ENCODE data around the gene CYLD.
A peak's percentile ranks its signal among the peaks of the same experiment; 100 is the strongest.

The CYLD gene

GRCh38 chr16:50745940-50746339 is 4.1 kb downstream of the CYLD start:
- TF ChIP-seq CTCF (IDR thresholded peaks at IDR 0.05; ENCODE audit: low read depth, low read length) = no peak
- DNase-seq (ENCODE audit: low read depth in 2 of 2) = no peak
- H3K4me3 ChIP-seq (replicated peaks in 1 of 2; ENCODE audit: low read depth in 2 of 2, low read length in 2 of 2) = no peak overlapping the region

- no peak for TF ChIP-seq CTCF (IDR thresholded peaks at IDR 0.05; ENCODE audit: low read depth, low read length)
- DNase-seq (ENCODE audit: low read depth in 2 of 2) = peak; percentile 24 to 25
- no peak overlapping the region for H3K4me3 ChIP-seq (replicated peaks in 1 of 2; ENCODE audit: low read depth in 2 of 2, low read length in 2 of 2)
These were observed 5.5 kb downstream of the CYLD start for GRCh38 chr16:50747207-50747956.

GRCh38 chr16:50751528-50751927 is 9.6 kb downstream of the CYLD start:
- no peak for TF ChIP-seq CTCF (IDR thresholded peaks at IDR 0.05; ENCODE audit: low read depth, low read length)
- DNase-seq (ENCODE audit: low read depth in 2 of 2) = no peak
- H3K4me3 ChIP-seq (replicated peaks in 1 of 2; ENCODE audit: low read depth in 2 of 2, low read length in 2 of 2) = no peak overlapping the region

GRCh38 chr16:50752471-50753235 is 10.8 kb downstream of the CYLD start:
- H3K4me3 ChIP-seq (replicated peaks in 1 of 2; ENCODE audit: low read depth in 2 of 2, low read length in 2 of 2) = no peak overlapping the region
- TF ChIP-seq CTCF (IDR thresholded peaks at IDR 0.05; ENCODE audit: low read depth, low read length) = no peak
- no peak for DNase-seq (ENCODE audit: low read depth in 2 of 2)

GRCh38 chr16:50756473-50756872 is 14.6 kb downstream of the CYLD start:
- DNase-seq (ENCODE audit: low read depth in 2 of 2) = no peak
- H3K4me3 ChIP-seq (replicated peaks in 1 of 2; ENCODE audit: low read depth in 2 of 2, low read length in 2 of 2) = no peak overlapping the region
- no peak for TF ChIP-seq CTCF (IDR thresholded peaks at IDR 0.05; ENCODE audit: low read depth, low read length)

- DNase-seq (ENCODE audit: low read depth in 2 of 2) = no peak
- no peak overlapping the region for H3K4me3 ChIP-seq (replicated peaks in 1 of 2; ENCODE audit: low read depth in 2 of 2, low read length in 2 of 2)
- TF ChIP-seq CTCF (IDR thresholded peaks at IDR 0.05; ENCODE audit: low read depth, low read length) = no peak
These were observed 19.4 kb downstream of the CYLD start for GRCh38 chr16:50761267-50761666.

Data from cardiac fibroblast (primary cell).